22Rv1 (cell line): Measurements from ENCODE around the gene IL25.

Experiments used
- ZFX ChIP-seq: fragments of 450-650 bp; IDR thresholded peaks from 2 replicates; pipeline ENCODE4 v1.6.1; 2017; ENCODE audit warnings: antibody characterized with exemption, borderline replicate concordance
- TF ChIP-seq, protein P1 (sequence below): fragments of 450-650 bp; IDR thresholded peaks from 2 replicates; pipeline ENCODE4 v1.5.1; 2017; ENCODE audit warnings: mild to moderate bottlenecking

- TF ChIP-seq, protein P1, sequence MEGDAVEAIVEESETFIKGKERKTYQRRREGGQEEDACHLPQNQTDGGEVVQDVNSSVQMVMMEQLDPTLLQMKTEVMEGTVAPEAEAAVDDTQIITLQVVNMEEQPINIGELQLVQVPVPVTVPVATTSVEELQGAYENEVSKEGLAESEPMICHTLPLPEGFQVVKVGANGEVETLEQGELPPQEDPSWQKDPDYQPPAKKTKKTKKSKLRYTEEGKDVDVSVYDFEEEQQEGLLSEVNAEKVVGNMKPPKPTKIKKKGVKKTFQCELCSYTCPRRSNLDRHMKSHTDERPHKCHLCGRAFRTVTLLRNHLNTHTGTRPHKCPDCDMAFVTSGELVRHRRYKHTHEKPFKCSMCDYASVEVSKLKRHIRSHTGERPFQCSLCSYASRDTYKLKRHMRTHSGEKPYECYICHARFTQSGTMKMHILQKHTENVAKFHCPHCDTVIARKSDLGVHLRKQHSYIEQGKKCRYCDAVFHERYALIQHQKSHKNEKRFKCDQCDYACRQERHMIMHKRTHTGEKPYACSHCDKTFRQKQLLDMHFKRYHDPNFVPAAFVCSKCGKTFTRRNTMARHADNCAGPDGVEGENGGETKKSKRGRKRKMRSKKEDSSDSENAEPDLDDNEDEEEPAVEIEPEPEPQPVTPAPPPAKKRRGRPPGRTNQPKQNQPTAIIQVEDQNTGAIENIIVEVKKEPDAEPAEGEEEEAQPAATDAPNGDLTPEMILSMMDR, result no peak
- no peak for TF ChIP-seq ZFX
Observed at GRCh38 chr14:23407516-23408306, 35.1 kb downstream of the IL25 start, which contains the start of gene MYH6.
